ENCODE measurements around the gene GJD3.

GRCh38 chr17:40328386-40328766 is 36.2 kb downstream of the GJD3 start:
- TF ChIP-seq, protein P1, sequence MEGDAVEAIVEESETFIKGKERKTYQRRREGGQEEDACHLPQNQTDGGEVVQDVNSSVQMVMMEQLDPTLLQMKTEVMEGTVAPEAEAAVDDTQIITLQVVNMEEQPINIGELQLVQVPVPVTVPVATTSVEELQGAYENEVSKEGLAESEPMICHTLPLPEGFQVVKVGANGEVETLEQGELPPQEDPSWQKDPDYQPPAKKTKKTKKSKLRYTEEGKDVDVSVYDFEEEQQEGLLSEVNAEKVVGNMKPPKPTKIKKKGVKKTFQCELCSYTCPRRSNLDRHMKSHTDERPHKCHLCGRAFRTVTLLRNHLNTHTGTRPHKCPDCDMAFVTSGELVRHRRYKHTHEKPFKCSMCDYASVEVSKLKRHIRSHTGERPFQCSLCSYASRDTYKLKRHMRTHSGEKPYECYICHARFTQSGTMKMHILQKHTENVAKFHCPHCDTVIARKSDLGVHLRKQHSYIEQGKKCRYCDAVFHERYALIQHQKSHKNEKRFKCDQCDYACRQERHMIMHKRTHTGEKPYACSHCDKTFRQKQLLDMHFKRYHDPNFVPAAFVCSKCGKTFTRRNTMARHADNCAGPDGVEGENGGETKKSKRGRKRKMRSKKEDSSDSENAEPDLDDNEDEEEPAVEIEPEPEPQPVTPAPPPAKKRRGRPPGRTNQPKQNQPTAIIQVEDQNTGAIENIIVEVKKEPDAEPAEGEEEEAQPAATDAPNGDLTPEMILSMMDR (IDR thresholded peaks at IDR 0.05): no peak
- no peak for TF ChIP-seq EP300 (IDR thresholded peaks at IDR 0.05)
